Activated CD4-positive, alpha-beta memory T cell treated with anti-CD3 and anti-CD28 coated beads, Interleukin-2, amount 10 ng/mL, durations not matched to agents 7 days and 5 days (primary cell): ENCODE data around the gene SYNE1. TPM values are rescaled to one million over a fixed set of nuclear protein-coding genes. Genes with fewer than 3 reads are reported as not detected.
"Not testable (repeated sequence)": the region's sequence is repeated elsewhere in the genome, so short reads cannot be mapped to it uniquely, and the experiment has no call there.

Experiments used
- CTCF ChIA-PET: fragments of 350-600 bp; sonication (Branson Sonifier 250); formaldehyde crosslinking; loops from one replicate; lab custom pipeline; 2021; ENCODE audit warnings: antibody characterized with exemption, inconsistent platforms; lab: Charles Lee
- POLR2A ChIA-PET: fragments of 350-600 bp; sonication (Branson Sonifier 250); formaldehyde crosslinking; loops from one replicate; lab custom pipeline; 2021; ENCODE audit warnings: antibody characterized with exemption; lab: Charles Lee
- DNase-seq: peaks from one replicate; pipeline ENCODE4 v3.0.0-alpha.2; 2020
- H3K27ac Mint-ChIP-seq: one replicate; pipeline ENCODE4 v1.8.0; 2021; ENCODE audit warnings: mild to moderate bottlenecking, mixed read lengths
- H3K27me3 Mint-ChIP-seq: one replicate; pipeline ENCODE4 v1.8.0; 2021; ENCODE audit warnings: mixed read lengths
- H3K36me3 Mint-ChIP-seq: one replicate; pipeline ENCODE4 v1.8.0; 2021; ENCODE audit warnings: low read depth, mixed read lengths
- H3K4me1 Mint-ChIP-seq: one replicate; pipeline ENCODE4 v1.8.0; 2021; ENCODE audit warnings: mixed read lengths
- H3K4me3 Mint-ChIP-seq: one replicate; pipeline ENCODE4 v1.8.0; 2021; ENCODE audit warnings: mild to moderate bottlenecking, mixed read lengths
- H3K9me3 Mint-ChIP-seq: one replicate; pipeline ENCODE4 v1.8.0; 2021; ENCODE audit warnings: mixed read lengths
- total RNA-seq, 2 experiments: library from RNA; stranded (reverse); gene quantifications; one replicate each; pipeline ENCODE4 v1.2.3, GENCODE V29; 2021

The SYNE1 gene
- total RNA-seq, 2 experiments from 2014 or later = 85.5 to 86.8 TPM

GRCh38 chr6:152534541-152534940 lies 102.6 kb downstream of the SYNE1 start:
- no peaks in the 10 kb centered on the region for H3K9me3 Mint-ChIP-seq
- no peak for DNase-seq
- H3K27ac Mint-ChIP-seq = no peak overlapping the region
- no peak overlapping the region for H3K4me3 Mint-ChIP-seq
- H3K36me3 Mint-ChIP-seq = no peaks in the 10 kb centered on the region
- POLR2A ChIA-PET = no interaction called here
- H3K4me1 Mint-ChIP-seq = no peaks in the 10 kb centered on the region
- no peaks in the 10 kb centered on the region for H3K27me3 Mint-ChIP-seq
- CTCF ChIA-PET = no interaction called here

DNA sequence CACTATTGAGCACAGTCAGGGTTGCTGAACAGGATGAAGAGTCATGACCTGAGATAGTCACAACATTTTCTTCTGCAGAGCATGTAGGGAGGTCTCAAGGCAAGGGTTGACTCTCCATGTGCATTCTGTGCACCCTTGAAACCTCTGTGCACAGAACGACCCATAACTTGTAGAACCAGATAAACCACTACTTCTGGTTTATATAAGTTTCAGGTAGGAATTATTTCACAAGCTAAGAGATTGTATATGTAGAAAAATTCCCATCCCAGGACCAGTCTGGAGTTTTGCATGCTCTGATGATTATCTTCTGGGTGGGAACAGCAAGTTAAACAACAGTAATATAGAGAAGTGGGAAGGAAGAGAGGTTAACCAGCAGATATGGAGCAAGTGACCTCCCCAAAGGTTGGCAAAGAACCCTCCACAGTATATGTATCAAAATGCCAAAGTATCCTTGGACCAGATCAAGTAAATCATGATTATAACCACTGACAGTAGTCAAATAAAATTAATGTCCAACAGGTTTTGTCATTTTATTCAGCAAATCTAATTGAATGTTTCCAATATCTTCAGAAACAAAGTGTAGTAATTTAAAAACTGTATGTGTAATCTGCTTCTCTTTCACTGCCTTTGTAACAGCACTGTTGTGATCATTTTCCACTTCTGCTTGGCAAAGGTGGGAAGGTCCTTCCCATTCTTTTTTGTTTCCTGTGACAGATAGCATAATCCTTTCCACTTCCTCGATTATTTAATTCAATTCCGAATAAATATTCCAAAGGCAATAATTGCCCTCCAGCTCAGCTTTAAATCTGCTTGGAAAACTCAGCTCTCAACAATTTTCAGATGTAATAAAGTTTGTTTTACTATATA lies 104.4 kb downstream of the SYNE1 start:
- ChIA-PET POLR2A (no interaction called here), CTCF (no interaction called here)
- Mint-ChIP-seq H3K27ac (no peak overlapping the region), H3K36me3 (no peaks in the 10 kb centered on the region), H3K4me3 (no peak overlapping the region), H3K4me1 (no peaks in the 10 kb centered on the region), H3K9me3 (no peaks in the 10 kb centered on the region), H3K27me3 (no peaks in the 10 kb centered on the region)
- no peak for DNase-seq

GRCh38 chr6:152531659-152532058 lies 105.5 kb downstream of the SYNE1 start:
- Mint-ChIP-seq H3K27me3 (no peaks in the 10 kb centered on the region), H3K4me1 (no peaks in the 10 kb centered on the region), H3K9me3 (no peaks in the 10 kb centered on the region), H3K36me3 (no peaks in the 10 kb centered on the region), H3K27ac (no peak overlapping the region), H3K4me3 (no peak overlapping the region)
- ChIA-PET POLR2A (no interaction called here), CTCF (interaction anchor here (0.6 kb wide), 1 partner anchor 17 kb away, joined by 4 read pairs; no protein-coding TSS in a partner anchor)
- DNase-seq = no peak

DNA sequence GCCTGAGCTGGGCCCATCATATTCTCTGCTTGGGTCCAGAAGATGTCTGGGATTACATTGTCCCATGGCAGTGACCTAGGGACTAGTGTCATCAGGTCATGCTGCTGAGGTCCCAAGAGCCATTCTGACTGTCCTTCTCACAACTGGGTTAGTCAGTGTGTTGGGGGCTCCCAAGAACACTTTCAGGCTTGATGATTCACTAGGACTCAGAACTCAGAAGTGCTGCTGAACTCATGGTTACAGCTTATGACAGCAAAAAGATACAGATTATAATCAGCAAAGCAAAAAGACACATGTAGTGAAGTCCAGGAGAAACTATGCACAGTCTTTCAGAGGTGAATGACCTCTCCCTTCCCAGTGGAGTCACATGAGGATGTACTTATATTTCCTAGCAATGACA lies 107.8 kb downstream of the SYNE1 start:
- H3K27ac Mint-ChIP-seq = no peak overlapping the region
- no peaks in the 10 kb centered on the region for H3K9me3 Mint-ChIP-seq
- H3K4me1 Mint-ChIP-seq = no peaks in the 10 kb centered on the region
- no peaks in the 10 kb centered on the region for H3K27me3 Mint-ChIP-seq
- no peak for DNase-seq
- CTCF ChIA-PET = no interaction called here
- no peak overlapping the region for H3K4me3 Mint-ChIP-seq
- H3K36me3 Mint-ChIP-seq = no peaks in the 10 kb centered on the region
- POLR2A ChIA-PET = no interaction called here

DNA sequence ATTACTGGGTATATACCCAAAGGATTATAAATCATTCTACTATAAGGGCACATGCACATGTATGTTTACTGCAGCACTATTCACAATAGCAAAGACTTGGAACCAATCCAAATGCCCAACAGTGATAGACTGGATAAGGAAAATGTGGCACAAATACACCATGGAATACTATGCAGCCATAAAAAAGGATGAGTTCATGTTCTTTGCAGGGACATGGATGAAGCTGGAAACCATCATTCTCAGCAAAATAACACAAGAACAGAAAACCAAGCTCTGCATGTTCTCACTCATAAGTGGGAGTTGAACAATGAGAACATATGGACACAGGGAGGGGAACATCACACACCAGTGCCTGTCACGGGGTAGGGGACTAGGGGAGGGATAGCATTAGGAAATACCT lies 123.0 kb downstream of the SYNE1 start:
- DNase-seq, H3K4me3 Mint-ChIP-seq, POLR2A ChIA-PET, H3K9me3 Mint-ChIP-seq, CTCF ChIA-PET, H3K4me1 Mint-ChIP-seq, H3K27ac Mint-ChIP-seq, H3K36me3 Mint-ChIP-seq, H3K27me3 Mint-ChIP-seq: not testable (repeated sequence)

- CTCF ChIA-PET = no interaction called here
- no peaks in the 10 kb centered on the region for H3K27me3 Mint-ChIP-seq
These were observed 127.2 kb downstream of the SYNE1 start for GRCh38 chr6:152509916-152510315.

DNA sequence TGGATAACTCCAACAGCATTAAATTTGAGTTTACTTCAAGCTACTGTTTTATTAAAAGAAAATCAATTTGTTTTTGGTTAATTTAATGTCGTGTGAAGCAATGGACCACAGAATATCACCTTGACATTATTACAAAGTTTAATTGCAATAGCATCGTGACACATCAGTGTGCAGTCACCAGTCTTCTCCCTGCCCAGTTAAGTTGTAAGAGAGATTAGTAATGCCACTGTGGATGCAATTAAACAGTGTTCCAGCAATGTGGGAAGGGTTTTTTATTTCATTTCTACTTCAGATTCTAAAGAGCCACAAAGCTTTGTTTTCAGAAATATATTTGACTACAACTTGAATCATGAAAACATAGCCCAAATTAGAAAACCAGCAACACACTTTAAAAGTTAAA lies 128.7 kb downstream of the SYNE1 start:
- Mint-ChIP-seq H3K4me1 (no peaks in the 10 kb centered on the region), H3K27me3 (peaks cover 2% of the 10 kb centered on the region), H3K27ac (no peak overlapping the region), H3K4me3 (no peak overlapping the region), H3K9me3 (no peaks in the 10 kb centered on the region), H3K36me3 (no peaks in the 10 kb centered on the region)
- no peak for DNase-seq
- ChIA-PET CTCF (no interaction called here), POLR2A (no interaction called here)

More at GRCh38 chr6:152509916-152510315, 127.2 kb downstream of the SYNE1 start:
- Mint-ChIP-seq H3K36me3 (no peaks in the 10 kb centered on the region), H3K4me1 (no peaks in the 10 kb centered on the region), H3K27ac (no peak overlapping the region), H3K9me3 (no peaks in the 10 kb centered on the region), H3K4me3 (no peak overlapping the region)
- POLR2A ChIA-PET = no interaction called here
- no peak for DNase-seq

GRCh38 chr6:152503546-152503945 lies 133.6 kb downstream of the SYNE1 start:
- ChIA-PET POLR2A (interaction anchor here (0.5 kb wide), 1 partner anchor 1502 kb away, joined by 3 read pairs; no protein-coding TSS in a partner anchor), CTCF (no interaction called here)
- H3K27me3 Mint-ChIP-seq = peaks cover 2% of the 10 kb centered on the region
- no peak for DNase-seq
- H3K36me3 Mint-ChIP-seq = no peaks in the 10 kb centered on the region
- H3K27ac Mint-ChIP-seq = no peak overlapping the region
- H3K9me3 Mint-ChIP-seq = no peaks in the 10 kb centered on the region
- H3K4me3 Mint-ChIP-seq = no peak overlapping the region
- no peaks in the 10 kb centered on the region for H3K4me1 Mint-ChIP-seq

DNA sequence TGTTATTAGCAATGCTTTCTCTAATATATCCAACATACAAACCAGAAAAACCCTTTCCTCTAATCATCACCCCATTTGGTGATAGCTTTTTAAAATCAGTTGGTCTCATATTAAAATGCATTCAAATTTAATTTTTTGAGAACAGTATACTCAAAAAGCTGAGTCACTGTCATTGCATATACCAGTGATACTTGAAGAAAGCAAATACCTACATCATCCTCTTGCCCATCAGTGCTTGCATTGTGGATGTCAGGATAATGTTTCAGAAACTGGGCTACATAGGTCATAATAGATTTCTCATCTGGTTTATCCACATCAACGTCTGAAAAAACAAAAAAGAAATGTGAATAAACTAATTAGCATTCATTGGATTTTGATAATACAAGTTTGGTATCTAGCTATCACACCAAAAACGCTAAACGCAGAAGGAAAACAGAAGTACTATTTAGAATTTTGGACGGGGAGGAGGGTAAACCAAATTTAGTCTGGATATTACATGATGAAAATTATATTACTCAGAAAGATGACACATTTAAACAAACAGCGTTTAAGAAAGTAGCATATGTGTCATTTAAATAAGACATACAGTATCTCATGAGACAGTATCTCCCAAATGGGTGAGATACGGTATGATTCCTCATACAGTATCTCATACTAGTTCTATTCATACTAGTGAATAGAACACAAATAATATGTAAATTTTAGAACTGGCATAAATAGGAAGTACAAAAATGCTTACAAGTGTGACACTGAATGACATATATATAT lies 134.6 kb downstream of the SYNE1 start:
- Mint-ChIP-seq H3K4me1 (no peaks in the 10 kb centered on the region), H3K27ac (no peak overlapping the region), H3K27me3 (peaks cover 2% of the 10 kb centered on the region), H3K36me3 (no peaks in the 10 kb centered on the region), H3K4me3 (no peak overlapping the region), H3K9me3 (no peaks in the 10 kb centered on the region)
- no peak for DNase-seq
- ChIA-PET CTCF (no interaction called here), POLR2A (no interaction called here)

- Mint-ChIP-seq H3K4me3 (no peak overlapping the region), H3K9me3 (no peaks in the 10 kb centered on the region), H3K27ac (no peak overlapping the region), H3K27me3 (peaks cover 2% of the 10 kb centered on the region), H3K4me1 (no peaks in the 10 kb centered on the region), H3K36me3 (no peaks in the 10 kb centered on the region)
- no peak for DNase-seq
- CTCF ChIA-PET = no interaction called here
- POLR2A ChIA-PET = no interaction called here
These were observed 137.2 kb downstream of the SYNE1 start for GRCh38 chr6:152499931-152500330.

DNA sequence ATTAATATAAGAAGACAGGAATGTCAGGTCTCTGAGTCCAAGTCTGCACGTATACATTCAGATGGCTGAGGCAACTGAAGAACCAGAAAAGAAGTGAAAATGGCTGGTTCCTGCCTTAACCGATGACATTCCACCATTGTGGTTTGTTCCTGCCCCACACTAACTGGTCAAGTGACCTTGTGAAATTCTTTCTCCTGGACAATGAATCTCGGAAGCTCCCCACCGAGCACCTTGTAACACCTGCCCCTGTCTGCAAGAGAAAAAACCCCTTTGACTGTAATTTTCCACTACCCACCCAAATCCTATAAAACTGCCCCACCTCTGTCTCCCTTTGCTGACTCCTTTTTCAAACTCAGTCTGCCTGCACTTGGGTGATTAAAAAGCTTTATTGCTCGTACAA lies 140.4 kb downstream of the SYNE1 start:
- CTCF ChIA-PET = no interaction called here
- H3K36me3 Mint-ChIP-seq = no peaks in the 10 kb centered on the region

GRCh38 chr6:152495456-152495855 lies 141.7 kb downstream of the SYNE1 start:
- POLR2A ChIA-PET, H3K4me1 Mint-ChIP-seq, CTCF ChIA-PET, H3K4me3 Mint-ChIP-seq, H3K9me3 Mint-ChIP-seq, H3K36me3 Mint-ChIP-seq, H3K27me3 Mint-ChIP-seq, H3K27ac Mint-ChIP-seq, DNase-seq: not testable (repeated sequence)

More for the DNA sequence above, 140.4 kb downstream of the SYNE1 start:
- no peaks in the 10 kb centered on the region for H3K27me3 Mint-ChIP-seq
- H3K4me3 Mint-ChIP-seq = no peak overlapping the region
- no peak for DNase-seq
- no peaks in the 10 kb centered on the region for H3K9me3 Mint-ChIP-seq
- H3K27ac Mint-ChIP-seq = no peak overlapping the region
- H3K4me1 Mint-ChIP-seq = no peaks in the 10 kb centered on the region
- POLR2A ChIA-PET = no interaction called here

DNA sequence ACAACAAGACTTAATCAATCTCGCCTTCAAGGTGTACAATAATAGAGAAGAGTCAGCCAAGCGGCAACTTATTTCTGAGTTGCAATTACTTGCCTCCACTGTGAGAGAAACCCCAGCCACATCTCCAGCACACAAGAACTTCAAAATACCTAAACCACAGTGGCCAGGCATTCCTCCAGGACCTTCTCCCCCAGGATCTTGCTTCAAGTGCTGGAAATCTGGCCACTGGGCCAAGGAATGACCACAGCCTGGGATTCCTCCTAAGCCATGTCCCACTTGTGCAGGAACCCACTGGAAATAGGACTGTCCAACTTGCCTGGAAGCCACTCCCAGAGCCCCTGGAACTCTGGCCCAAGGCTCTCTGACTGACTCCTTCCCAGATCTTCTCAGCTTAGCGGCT lies 144.9 kb downstream of the SYNE1 start:
- H3K36me3 Mint-ChIP-seq, H3K27ac Mint-ChIP-seq, H3K4me3 Mint-ChIP-seq, DNase-seq, H3K9me3 Mint-ChIP-seq, H3K27me3 Mint-ChIP-seq, H3K4me1 Mint-ChIP-seq, CTCF ChIA-PET, POLR2A ChIA-PET: not testable (repeated sequence)
